ENCODE results near the gene FANK1.

Gene FANK1

DNA sequence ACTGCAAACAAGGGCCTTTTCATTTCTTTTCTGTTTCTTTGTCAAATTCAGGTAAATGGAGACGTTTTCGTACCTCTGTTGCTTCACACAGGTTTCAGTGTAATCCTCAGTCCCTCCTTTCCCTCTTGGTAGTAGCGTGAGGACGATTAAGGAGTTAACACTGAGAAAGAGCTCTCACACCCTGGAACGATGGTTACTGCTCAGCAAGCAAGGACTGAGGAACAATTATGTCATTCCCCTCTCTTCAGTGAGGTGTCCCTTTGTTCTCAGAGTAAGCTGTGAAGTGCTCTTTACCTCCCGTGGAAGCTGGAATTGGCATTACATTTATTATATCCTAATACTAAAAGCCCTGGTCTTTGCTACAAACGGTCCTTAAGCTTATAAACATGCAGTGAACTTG, 95.9 kb downstream of the FANK1 start:
- DNase-seq: no peak

DNA sequence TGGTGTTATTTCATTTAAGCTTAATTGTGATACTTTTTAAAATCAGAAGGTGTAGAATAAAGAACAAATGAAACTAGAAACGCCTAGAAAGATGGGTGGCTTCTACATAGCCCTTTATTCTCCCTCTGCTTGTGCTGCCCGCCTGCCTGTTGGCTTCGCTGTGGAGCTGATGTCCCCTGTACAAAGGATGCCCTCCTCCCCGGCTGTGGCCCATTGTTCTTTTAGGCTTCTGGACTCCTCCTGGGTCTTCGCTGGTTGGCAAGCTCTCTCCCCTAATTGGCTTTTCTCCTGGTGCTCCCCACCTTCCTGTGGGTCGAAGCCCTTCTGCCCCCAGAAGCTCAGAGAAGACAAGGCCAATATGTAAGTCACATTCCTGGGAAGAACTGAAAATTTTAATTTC, 98.2 kb downstream of the FANK1 start:
- no peak for DNase-seq

- DNase-seq: no peak
These were observed 99.5 kb downstream of the FANK1 start for GRCh38 chr10:125995726-125996304.

GRCh38 chr10:125997586-125997985, 101.2 kb downstream of the FANK1 start:
- DNase-seq: no peak

GRCh38 chr10:125999694-126000093, 103.3 kb downstream of the FANK1 start:
- DNase-seq: no peak

DNA sequence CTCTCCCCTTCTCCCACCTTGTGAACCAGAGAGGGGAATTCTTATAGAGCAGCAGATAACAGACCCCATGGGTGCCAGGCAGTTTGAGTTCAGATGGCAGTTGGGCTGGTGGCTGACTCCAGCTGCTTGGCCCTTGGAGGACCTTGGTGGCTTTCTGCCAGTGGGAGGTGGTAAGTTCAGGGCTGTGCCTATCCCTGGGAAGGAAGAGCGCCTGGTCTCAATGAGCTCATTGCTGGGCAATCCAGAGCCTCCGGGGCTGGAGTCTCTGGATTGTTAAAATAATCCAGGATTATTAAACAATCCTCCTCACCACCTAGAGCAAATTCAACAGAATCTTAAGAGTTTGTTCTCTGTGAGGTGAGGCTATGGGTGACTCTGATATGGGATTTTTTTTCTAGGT, 105.2 kb downstream of the FANK1 start:
- no peak for DNase-seq

GRCh38 chr10:126004752-126005151, 108.4 kb downstream of the FANK1 start:
- DNase-seq: no peak

DNA sequence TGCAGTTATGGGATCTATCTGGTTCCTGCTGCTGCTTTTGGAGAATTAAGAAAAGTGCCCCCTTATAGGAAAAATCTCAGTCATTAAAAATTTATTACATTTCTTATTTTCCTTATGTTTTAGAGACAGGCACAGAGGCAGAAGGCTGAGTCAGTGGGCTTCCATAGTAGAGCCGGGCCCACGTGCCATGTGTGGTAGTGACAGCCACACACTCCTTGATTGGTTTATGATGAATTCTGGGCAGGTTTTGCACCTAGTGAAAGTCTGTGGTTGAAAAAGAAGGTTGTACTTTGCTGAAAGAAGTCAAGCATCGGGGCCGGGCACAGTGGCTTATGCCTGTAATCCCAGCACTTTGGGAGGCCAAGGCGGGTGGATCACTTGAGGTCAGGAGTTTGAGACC, 109.9 kb downstream of the FANK1 start:
- no peak for DNase-seq

DNA sequence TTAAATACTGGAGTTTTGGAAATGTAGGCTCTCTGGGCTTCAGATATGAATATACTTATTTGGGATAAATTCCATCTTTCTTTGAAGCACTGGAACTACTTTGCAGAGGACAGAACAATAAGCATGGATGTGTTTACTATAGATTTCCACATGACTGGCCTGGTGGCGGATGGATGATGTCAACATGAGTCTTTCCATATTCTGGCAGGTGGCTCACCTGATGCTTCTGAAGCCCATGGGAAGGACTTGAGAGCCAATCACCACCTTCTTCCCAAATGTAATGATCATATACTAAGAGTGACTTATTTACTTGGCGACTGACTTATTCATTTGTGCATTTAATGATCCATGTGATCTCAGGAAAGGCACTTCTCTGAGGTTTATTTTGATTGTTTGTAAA, 110.5 kb downstream of the FANK1 start:
- no peak for DNase-seq

GRCh38 chr10:126009650-126010049, 113.3 kb downstream of the FANK1 start:
- DNase-seq: no peak

DNA sequence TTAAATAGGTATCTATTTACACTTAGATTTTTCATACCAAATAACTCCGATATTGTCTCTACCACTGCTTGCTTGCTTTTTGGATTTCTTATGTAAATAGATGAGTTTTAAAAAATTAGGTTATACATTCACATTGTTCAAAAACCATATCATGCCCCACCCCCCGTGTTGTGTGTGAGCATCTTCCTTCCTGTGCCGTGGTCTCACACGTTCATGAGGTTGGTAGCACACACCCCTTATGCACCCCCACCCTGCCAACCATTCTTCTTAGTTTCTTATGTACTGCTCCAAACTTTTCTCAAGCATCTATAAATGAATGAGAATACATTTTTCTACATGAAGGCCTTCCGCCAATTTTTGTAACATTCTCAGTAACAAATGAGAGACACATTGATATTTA, 115.6 kb downstream of the FANK1 start:
- no peak for DNase-seq

DNA sequence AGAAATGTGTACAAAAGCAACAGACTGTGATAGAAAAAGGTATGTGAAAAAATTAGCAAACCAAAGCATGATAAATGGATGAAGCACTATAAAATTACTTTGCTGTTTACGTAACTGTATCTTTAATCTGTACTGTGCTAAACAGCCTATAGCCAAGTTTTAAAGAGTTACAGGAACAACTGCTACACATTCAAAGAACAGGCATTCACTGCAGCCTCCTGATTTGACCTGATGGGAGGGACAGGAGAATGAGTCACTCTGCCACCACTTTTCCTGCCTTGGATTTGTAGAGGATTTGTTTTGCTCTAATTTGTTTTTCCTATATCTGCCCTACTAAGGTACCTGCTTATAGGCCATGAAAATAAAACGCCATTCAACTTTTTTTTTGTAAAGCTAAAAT, 116.1 kb downstream of the FANK1 start:
- DNase-seq: no peak

GRCh38 chr10:126013489-126014281, 117.3 kb downstream of the FANK1 start:
- DNase-seq: no peak

DNA sequence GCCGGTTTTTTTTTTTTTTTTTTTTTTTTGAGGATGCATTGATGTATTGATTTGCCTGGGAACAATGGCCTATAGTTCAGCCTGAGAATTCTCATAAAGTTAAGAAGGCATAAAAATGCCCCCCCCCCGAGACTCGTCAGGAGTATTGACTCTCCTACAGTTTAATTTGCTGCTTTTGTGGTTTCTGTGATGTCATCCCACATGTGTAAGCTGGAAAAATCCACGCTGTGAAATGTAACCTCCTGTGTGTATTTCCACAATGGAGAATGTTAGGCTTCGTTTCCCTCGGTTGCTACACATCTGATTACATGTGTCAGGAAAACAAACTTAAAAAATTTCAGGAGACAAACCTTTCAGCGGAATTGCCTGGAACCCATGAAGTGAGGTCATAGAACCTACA, 117.9 kb downstream of the FANK1 start:
- DNase-seq: no peak

GRCh38 chr10:126015413-126015812, 119.0 kb downstream of the FANK1 start:
- no peak for DNase-seq

GRCh38 chr10:126016156-126016805, 119.9 kb downstream of the FANK1 start:
- no peak for DNase-seq

- no peak for DNase-seq
These were observed 120.5 kb downstream of the FANK1 start for GRCh38 chr10:126016882-126017281.

DNA sequence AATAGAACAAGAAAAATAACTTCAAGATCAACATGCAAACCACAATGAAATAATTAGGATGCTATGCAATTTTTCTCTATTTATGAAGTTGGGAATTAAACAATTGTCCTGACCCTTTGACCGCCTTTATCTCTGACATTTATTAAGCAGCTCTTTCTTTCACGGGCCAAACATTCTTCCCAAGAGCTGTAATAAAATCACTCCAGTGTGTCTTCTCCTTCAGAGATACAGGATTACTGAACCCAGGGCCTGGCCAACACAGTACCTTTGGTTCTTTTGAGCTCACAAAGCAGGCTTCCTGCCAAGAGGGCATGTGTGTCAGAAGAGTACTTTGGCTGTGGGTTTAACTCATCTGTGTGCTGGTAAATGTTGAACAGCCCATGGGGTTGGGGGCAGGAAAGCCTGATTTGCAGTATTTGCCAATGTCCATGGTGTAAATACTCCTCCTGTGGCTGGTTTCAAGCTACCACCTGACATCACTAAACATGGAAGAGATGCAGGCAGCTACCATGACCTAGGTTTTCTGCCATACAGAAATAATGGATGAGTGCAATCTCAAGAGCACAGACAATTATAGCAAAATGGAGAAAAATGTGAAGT, 121.7 kb downstream of the FANK1 start:
- DNase-seq: no peak

- DNase-seq: no peak
These were observed 125.6 kb downstream of the FANK1 start for GRCh38 chr10:126021833-126022500.

- DNase-seq: no peak
These were observed 126.5 kb downstream of the FANK1 start for GRCh38 chr10:126022841-126023240.

GRCh38 chr10:126027692-126028091, 131.3 kb downstream of the FANK1 start:
- no peak for DNase-seq

DNA sequence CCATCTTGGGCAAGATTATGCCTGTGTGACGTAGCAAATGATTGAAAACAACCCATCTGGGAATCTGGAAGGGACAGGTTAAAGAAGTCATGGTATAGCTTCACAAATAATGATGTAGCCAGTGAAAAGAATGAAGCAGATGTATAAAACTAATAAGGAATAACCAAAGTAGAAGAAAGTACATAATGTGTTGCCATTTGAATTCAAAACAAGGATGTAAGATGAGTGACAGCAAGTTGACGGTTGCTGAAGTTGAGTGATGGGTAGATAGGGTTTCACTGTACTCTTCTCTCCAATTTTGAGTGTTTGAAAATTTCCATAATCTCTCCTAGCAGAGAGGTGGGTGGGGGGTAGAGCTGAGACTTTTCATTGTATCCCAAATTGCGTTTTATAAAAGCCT, 133.6 kb downstream of the FANK1 start:
- DNase-seq: no peak

- no peak for DNase-seq
These were observed 138.2 kb downstream of the FANK1 start for GRCh38 chr10:126034586-126034985.
